NCI-H1105 (cell line): Measurements from ENCODE around the gene TOX2.

Experiments
- DNase-seq: peaks from one replicate; lab custom pipeline; 2025; lab: John Stamatoyannopoulos, UW

The TOX2 gene, protein sequence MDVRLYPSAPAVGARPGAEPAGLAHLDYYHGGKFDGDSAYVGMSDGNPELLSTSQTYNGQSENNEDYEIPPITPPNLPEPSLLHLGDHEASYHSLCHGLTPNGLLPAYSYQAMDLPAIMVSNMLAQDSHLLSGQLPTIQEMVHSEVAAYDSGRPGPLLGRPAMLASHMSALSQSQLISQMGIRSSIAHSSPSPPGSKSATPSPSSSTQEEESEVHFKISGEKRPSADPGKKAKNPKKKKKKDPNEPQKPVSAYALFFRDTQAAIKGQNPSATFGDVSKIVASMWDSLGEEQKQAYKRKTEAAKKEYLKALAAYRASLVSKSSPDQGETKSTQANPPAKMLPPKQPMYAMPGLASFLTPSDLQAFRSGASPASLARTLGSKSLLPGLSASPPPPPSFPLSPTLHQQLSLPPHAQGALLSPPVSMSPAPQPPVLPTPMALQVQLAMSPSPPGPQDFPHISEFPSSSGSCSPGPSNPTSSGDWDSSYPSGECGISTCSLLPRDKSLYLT

DNA sequence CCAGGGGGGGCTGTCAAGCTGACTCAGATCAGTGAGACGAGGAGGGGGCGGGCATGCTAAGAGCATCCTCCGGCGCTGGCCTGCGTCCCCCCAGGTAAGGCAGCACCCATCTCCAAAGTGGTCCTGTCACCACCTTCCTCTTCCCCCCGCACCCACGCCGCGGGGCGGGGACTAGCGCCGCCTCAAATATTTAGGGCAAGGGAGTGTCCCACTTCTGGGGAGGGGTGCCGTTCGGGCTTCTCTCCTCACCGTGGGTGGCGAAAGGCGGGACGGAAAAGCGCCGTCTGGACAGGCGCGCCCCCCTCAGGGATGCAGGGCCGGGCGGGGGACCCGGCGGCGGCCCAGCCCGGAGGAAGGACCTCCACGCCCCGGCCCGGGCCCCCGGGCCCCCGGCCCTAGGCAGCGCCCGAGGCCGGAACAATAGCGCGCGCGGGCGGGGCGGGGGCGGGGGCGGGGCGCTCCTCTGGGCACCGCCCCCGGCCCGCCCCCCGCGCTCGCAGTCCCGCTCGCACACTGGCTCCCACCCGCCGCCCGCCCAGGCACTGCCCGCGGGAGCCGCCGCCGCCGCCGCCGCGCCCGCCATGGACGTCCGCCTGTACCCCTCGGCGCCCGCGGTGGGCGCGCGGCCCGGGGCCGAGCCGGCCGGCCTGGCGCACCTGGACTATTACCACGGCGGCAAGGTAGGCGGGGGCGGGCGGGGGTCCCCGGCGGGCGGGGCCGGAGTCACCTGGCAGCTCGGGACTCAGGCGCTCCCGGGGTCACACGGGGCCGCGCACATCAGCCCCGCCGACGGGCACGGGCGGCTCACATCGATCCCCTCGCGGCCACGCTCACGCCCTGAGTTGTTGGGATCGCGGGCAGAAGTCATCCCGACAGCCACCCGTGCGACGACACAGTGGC, at the start of gene TOX2:
TSS of gene TOX2 (plus strand) at position 542 of the 900 bp plus-strand sequence. CDS start at position 582, 40 bp downstream.
- peak; percentile 59 for DNase-seq

DNA sequence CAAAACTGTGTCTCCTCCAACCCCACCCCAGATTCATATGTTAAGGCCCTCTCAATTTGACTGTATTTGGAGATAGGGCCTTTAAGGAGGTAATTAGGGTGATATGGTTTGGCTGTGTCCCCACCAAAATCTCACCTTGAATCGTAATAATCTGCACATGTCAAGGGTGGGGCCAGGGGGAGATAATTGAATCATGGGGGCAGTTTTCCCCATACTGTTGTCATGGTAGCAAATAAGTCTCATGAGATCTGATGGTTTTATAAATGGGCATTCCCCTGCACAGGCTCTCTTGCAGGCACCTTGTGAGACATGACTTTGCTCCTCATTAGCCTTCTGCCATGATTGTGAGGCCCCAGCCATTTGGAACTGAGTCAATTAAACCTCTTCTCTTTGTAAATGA, 46.6 kb upstream of the TOX2 start:
- DNase-seq = no peak

DNA sequence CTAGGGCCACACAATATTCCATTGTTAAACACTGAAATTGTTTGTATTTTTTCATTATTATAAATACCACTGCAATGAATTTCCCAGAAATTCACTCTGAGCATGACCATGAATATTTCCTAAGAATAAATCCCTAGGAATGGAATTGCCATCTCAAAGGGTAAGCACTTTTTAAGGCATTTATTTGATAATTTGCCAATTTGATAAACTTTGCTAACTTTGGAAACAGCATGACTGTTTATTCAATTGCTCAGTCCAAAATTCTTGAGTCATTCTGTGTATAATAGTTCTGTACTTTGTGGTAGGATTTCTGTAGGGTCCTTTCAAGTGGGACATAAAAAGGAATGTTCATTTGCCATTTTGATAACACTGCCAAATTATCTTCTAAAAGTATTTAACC, 44.2 kb upstream of the TOX2 start:
- DNase-seq = no peak

DNA sequence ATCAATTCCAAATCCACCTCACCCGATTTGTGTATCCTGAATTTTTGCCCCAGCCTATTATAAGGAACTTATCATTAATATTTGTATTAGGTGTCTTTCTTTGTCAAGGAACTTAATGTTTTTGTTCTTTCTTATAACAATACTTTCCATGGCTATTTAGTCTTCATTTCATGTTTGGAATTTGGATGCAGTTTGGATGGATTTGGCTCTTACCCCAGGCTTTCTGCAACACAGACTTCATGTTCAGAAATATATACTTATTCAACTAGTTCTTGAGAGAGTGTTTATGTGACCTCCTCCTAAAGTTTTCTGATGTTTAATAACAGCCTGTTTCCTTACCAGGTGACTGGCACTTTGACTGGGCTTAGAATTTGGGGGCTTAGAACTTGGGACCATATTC, 35.9 kb upstream of the TOX2 start:
- DNase-seq = no peak

DNA sequence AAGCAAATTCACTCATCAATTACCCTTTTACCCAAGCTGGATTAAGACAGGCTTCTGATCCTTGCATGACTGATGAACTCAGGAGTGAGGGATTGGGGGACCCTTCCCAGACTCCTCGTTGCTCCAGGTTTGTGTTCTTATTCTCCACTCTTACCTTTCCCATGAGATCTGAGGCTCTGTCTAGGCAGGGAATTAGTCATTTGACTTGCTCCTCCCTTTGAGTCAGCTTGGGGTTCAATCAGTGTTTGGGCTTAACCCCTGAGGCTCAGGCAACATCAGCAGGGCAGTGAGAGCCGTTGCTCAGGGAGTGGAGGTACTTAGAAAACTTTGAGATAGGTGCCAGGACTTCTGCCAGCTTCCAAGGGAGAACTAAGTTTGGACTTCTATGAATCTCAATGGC, 20.7 kb upstream of the TOX2 start:
- no peak for DNase-seq

DNA sequence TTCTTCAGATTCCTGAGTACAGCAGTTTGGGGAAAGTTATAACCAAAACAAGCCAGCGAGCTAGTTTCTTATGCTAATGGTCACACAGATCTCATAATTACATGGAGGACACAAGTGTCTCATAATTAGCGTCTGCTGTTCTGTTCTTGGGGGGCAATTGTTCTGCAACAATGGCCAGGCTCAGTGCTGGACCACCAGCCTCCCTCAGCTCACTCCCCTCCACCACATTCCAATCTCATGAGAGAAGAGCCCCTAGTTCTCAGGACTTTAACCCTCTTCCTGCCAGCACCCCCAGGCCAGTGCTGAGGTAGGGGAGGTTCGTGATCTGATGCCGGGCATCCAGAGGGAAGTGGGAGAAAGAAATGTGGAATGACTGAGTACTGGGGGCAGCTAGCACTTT, 20.2 kb upstream of the TOX2 start:
- no peak for DNase-seq

DNA sequence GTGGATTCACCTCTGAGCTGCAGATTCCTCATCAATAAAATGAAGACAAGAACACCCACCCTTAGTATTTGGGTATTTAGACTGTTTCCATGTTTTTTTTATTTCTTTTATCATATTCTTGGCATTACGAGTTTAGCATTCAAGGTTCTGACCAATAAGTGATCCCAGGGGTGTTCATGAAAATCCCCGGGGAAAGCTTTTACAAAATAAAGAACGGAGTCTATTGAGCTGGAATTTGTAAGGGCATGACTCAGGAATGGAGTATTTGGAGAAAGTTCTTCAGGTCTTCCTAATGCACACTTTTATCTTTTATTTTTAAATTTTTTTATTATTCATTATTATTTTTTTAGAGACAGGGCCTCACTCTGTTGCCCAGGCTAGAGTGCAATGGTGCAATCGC, 19.4 kb upstream of the TOX2 start:
- DNase-seq = no peak

DNA sequence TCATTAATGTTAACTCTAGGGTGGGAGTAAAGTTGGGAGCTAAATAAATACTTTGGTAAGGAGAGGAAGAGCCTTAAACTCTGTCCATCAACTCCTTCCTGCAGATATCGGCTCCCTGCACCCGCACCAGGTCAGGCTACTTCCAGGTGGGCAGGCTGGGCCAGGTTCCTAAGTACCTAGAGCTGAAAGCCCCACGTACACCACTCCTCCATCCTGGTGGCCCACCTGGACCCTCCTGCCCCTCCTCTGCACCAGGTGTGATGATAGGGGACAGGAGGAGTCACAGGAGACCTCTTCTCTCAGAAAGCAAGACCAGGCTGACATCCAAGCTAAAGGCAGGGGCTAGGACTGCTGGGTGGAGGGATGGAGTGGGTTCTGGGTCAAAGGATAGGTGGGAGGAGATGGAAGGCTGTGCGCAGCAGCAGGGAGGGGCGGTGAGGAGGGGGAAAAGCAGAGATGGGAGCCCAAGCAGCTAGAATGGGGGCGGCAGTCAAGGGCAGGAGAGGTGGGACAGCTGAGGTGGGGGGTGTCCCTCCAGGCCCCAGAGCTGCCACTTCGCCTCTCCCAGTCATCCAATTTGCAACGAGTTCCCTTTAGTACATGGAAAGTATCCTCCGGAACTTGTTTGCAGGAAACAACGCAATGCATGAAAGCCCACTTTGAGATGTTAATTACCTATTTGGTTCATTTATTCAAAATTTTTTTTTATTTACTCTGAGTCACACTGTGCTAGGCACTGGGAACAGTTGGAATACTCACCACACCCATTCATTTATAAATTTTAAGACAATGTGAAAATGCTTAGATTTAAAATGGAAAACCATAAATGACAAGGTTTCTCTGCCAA, 15.2 kb upstream of the TOX2 start:
- DNase-seq = no peak

DNA sequence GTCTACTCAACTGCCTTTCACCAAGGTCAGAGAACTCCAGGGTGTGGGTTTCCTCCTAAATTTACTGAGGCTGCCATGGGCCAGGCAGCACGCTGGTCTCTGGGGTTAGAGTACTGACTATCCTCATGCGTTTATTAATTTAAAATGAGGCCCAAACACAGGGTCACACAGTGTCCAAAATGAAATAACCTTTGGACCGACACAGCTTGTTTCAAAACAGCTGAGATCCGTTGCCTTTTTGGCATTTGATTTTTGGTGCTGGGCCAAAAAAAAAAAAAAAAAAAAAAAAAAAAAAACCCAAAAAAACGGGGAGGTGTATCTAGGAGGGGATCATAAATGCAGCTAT, 14.6 kb upstream of the TOX2 start:
- DNase-seq = no peak

DNA sequence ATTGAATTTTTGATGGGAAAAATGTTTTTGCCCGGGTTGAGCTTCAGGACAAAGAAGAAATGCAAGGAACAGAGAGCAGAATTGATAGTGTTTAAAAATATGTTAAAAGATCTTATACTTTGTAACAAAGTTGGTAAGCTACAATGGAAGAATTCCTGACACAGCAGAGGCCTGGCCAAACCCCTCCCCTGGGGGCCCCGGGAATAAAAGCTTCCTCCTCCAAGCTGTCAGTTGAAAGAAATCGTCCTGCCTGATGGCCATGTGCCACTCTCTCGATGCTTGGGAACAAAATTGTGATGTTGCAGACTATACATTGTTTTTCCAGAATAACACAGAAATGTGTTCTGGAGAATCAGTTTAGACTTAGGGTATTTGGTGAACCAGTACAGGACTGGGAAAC, 14.2 kb upstream of the TOX2 start:
- no peak for DNase-seq

DNA sequence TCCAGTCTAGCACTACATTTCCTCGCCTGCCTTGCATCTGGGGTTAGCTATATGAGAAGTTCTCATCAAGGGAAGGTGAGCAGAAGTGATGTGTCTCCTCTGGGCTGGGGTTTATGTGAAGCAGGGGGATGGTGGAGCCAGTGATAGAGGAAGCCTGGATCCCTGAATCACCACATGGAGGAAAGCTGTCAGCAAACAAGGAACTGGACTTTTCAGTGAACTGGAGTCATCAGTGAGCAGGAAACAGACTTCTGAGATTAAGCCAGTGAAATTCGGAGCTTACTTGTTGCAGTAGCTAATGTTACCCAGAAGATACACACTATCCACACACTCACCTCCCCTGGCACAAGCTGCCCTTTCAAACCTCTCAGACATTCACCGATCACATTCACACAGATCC, 13.4 kb upstream of the TOX2 start:
- no peak for DNase-seq

DNA sequence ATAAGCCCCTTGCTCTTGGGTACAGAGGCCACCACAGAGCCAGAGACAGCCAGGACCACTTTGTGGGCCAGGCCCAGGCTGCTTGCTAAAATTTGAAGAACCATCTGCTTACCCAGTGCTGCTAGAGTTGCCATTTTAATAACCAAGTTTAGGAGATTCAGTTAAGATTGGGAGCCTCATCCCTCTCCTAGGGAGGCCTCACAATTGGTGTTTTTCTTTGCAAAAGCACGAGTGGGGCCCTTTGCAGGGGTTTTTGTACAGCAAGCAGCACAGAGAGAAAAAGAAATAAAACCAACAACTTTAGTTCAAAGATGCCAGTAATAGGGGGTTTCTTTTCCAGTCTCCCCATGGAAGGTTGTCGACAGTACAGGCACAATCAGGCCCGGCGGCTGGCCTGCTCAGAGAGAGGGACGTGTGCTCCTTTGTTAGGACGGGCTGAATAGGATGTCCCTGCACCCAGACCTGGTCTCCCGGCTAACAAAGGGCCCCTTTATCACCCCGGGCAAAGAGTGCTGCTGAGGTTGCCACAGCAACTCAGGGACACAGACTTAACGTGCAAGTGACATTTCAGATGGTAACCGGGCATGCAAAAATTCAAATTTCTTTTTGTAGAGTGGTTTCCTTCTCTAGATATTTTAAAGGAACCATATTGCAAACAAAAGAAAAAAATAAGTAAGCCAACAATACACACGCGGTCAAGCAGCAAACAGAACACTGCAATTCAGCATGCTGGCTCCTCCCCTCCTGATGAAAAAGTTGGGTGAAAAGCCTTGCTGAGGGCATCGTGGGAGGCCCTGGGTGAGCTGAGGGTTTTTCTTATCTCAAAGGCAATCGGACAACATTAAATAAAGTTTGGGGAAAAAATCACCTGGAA, 10.5 kb upstream of the TOX2 start:
- DNase-seq = no peak

DNA sequence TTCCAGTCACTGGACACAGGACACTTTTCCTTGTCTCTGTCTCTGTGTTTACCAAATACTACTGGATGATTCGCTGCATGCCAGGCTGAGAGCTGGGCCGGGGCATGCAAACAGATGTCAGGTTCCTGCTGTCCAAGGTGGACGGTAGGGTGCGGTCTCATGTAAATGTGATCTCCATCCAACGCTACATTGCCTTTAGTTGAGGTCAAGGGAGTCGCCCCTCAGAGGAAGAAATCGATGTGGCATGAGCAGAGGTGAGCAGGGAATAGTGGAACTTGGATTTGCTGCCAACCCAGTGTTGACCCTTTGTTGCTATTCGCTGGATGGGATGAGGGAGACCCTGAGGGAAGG, 9.8 kb upstream of the TOX2 start:
- DNase-seq = no peak

DNA sequence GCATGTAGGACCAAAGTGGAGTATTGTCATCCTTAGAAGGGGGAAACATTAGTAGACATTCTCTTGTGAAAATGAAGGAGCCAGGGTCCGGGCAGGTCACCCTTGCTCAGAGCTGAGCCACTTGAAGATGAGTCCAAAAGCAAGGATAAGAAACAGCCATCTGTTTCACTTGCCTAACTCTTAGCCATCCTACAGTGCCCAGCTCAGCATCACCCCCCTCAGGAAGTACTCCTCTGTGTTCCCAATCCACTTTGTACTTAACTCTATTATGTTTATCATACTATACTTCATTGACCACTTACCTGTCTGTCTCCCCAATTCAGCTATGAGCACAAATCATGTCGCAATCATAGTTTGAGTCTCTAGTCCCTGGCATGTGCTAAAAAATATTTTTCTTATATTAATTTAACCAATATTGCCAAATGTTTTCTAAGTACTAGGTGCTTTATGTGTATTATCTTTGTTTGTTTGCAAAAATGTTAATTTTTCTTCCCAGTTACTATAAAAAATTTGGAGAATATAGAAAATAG, 8.1 kb upstream of the TOX2 start:
- no peak for DNase-seq

DNA sequence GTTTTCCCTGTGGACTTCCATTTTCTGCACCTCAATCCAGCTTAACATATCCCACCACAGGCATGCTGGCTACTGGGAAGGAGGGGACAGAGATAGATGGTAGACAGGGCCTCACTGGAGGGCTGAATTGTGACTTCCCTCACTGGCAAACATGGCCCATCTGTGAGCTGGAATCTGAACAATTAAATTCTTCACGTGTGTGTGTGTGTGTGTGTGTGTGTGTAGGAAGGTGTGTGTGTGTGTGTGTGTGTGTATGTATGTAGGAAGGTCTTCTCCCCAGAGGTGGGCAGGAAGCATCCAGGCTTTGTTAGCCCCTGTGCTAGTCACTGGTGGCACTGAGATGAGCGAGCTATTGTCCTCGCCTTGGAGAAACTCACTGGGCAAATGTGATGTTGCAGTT, 5.4 kb upstream of the TOX2 start:
- no peak for DNase-seq

DNA sequence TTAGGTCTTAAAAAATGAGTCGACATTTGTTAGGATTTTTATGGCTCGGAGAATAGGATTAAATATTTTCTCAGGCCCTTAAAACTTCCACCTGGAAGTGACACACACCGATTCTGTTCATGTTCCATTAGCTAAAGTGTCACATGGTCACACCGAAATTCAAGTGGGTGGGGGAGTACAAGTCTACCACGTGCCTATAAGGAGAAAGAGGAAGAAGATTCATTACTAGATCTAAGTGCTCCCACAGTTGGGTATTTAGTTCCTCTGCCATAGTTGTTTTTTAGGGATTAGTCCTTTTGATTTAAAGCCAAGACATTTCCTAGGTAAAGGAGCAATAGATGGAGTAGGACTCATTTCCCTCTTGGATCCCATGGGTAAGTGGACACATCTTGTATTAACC, 4.9 kb upstream of the TOX2 start:
- no peak for DNase-seq

DNA sequence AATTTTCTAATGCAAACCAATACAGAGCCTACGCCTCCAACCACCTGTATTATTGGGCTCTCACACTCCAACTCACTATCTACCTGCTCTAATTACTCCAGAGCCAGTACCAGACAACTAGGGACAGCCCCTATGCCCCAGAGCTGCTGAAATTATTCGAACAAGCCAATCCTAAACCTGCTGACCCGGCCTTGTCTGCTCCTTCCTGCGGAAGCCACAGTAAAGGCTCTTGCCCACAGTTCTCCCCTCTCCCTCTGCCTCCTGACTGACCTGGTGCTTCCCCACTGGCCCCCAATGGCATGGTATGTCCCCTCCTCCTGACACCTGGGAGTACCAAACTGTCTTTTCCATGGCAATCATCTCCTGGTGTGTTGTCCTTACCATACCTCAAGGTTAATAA, 4.1 kb upstream of the TOX2 start:
- no peak for DNase-seq

DNA sequence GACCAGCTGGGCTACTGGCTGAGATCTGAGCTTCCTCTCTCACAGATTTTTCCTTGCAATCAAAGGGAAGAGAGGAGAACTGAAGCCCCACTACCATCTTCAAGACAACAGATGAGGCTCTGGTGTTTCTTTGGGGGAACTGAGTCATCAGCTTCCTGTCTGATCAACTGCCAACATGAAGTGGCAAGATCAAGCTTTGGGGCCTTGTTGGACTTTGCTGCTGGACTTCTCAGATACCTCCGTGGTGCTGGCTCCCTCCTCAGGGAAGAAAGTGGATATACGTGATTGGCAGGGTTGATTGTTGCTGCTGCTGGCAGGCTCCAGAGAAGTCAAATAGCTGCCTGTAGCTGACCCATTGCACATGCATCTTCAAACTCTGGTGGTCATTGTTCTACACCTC, 3.6 kb upstream of the TOX2 start:
- no peak for DNase-seq

DNA sequence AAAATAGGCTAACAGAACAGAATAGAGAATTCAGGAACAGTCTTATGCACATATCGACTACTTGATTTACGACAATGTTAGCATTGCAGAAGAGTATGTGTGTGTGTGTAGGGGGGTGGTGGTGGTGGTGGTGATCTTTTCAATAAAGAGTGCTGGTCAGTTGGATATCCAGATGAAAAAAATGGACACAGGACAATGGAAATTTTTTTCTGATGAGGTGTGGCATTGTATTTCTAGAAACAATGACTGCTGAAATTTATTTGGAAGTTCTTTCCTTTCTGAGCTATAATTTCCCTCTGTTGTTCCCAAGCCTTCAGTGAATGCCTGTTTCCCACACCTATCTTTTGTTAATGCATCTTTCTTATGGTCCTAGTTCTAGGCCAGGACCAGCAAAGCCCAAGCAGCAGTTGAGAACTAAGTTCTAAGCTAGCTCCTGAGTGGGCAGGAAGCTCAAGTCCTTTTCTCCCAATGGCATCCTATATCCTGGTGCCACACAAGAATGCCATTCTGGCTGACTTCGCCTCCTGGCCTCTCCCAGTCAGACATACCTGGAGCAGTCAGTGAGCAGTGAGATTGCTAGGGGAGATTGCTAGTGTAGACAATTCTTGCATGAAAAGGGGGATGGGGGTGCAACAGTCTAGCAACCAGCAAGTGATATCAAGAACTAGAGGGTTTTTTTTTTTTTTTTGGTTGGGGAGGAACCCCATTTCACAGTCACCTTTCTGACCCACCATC, 1.2 kb upstream of the TOX2 start:
- no peak for DNase-seq
